Endothelial cell of umbilical vein (primary cell): ENCODE data around the gene BARX1.

Experiments
- EZH2 ChIP-seq: IDR thresholded peaks from 2 replicates; pipeline ENCODE4 v1.6.1; 2012; ENCODE audit warnings: borderline replicate concordance, low read depth, mild to moderate bottlenecking, moderate library complexity, low read length, inconsistent platforms; ENCODE audit not compliant: severe bottlenecking
- GATA2 ChIP-seq: IDR thresholded peaks from 2 replicates; pipeline ENCODE4 v1.7.0; 2011; ENCODE audit warnings: low read depth, mild to moderate bottlenecking, moderate library complexity, mixed read lengths, low read length; ENCODE audit not compliant: insufficient read length, insufficient read depth
- JUN ChIP-seq: IDR thresholded peaks from 2 replicates; pipeline ENCODE4 v1.6.1; 2011; ENCODE audit warnings: borderline replicate concordance, low read depth; ENCODE audit not compliant: insufficient read length, insufficient read depth
- MYC ChIP-seq: IDR thresholded peaks from one replicate; pipeline ENCODE4 v1.6.1; 2011; ENCODE audit warnings: mild to moderate bottlenecking, low read depth, low read length
- POLR2A ChIP-seq: IDR thresholded peaks from 2 replicates; pipeline ENCODE4 v1.6.1; 2012; ENCODE audit warnings: low read depth, mild to moderate bottlenecking, control low read depth, low read length
- POLR2AphosphoS5 ChIP-seq: IDR thresholded peaks from 2 replicates; pipeline ENCODE4 v1.6.1; 2012; ENCODE audit warnings: low read depth, mild to moderate bottlenecking, control low read depth, low read length, moderate library complexity; ENCODE audit not compliant: insufficient read depth
- TF ChIP-seq, protein P1 (sequence below), 2 donors: IDR thresholded peaks; 1 replicate in 1 of 2; 2 replicates in 1 of 2; pipeline ENCODE4 v1.5.1; 2011; ENCODE audit warnings: low read length in 2 of 2, mild to moderate bottlenecking in 2 of 2, moderate library complexity in 2 of 2, control low read depth in 1 of 2, inconsistent platforms in 1 of 2, low read depth in 1 of 2; ENCODE audit not compliant: insufficient read depth in 1 of 2; ENCODE audit errors: extremely low read depth in 1 of 2
- TF ChIP-seq, protein P2 (sequence below): IDR thresholded peaks from 2 replicates; pipeline ENCODE4 v1.6.1; 2011; ENCODE audit not compliant: insufficient read depth, insufficient read length

DNA sequence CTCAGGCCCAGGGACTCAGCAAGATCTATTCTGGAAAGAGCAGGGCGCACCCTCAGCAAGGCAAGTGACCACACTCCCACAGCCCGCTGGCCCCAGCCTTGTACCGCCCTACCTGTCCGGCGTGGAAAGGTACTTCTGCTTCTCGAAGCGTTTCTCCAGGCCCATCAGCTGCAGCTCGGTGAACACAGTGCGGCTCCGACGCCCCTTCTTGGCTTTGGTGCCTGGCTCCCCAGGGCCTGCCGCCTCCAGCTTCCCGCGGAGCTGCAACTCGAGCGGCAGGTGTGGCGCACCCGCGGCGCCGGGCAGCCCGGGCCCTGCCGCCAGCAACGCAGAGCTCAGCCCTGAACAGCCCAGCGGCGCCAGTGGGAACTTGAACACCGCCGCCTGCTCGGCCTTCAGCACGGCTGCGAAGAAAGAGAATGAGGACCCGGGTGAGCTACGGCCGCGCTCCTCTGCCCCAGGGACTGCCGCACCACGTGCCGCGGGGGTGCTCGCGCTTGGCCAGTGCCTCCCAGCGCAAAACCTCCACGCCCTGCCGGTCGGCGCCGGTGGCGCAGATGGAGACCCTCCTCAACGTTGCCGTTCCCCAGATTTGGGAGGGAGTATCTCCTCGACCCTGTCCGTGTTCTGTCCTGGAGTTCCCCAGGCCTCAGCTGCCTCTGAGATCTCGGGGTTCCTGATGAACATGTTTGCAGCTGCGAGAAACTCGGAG is 2.2 kb downstream of the BARX1 start:
- peak; percentile 88 for TF ChIP-seq EZH2
- TF ChIP-seq, protein P1, sequence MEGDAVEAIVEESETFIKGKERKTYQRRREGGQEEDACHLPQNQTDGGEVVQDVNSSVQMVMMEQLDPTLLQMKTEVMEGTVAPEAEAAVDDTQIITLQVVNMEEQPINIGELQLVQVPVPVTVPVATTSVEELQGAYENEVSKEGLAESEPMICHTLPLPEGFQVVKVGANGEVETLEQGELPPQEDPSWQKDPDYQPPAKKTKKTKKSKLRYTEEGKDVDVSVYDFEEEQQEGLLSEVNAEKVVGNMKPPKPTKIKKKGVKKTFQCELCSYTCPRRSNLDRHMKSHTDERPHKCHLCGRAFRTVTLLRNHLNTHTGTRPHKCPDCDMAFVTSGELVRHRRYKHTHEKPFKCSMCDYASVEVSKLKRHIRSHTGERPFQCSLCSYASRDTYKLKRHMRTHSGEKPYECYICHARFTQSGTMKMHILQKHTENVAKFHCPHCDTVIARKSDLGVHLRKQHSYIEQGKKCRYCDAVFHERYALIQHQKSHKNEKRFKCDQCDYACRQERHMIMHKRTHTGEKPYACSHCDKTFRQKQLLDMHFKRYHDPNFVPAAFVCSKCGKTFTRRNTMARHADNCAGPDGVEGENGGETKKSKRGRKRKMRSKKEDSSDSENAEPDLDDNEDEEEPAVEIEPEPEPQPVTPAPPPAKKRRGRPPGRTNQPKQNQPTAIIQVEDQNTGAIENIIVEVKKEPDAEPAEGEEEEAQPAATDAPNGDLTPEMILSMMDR (IDR thresholded peaks at IDR 0.05; ENCODE audit: extremely low read depth in 1 of 2, insufficient read depth in 1 of 2, low read depth in 1 of 2, low read length in 2 of 2): no peak
- no peak for TF ChIP-seq POLR2A
- TF ChIP-seq JUN: no peak
- TF ChIP-seq, protein P2, sequence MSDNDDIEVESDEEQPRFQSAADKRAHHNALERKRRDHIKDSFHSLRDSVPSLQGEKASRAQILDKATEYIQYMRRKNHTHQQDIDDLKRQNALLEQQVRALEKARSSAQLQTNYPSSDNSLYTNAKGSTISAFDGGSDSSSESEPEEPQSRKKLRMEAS: no peak
- TF ChIP-seq POLR2AphosphoS5: no peak
- no peak for TF ChIP-seq MYC
- no peak for TF ChIP-seq GATA2
